ENCODE data around the gene PKNOX2.

The PKNOX2 gene

DNA sequence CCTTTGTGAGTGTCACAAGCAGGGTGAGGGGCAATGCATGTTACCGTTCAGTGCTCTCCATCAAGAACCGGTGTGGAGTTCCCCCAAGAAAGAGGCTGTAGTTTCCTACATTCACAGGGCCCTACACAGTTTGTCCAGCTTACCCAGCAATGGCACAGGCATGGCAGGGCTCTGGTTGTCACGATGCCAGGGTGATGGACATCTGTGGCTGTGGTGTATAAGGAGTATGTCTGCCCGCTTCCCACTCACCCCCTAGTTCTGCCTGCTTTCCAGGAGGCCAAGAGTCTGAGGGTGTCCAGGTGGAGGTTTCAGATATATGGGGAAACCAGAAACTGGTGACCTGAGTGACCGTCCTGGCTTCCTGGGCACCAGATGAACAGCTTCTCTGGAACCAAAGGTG lies 116.1 kb downstream of the PKNOX2 start:
- no peaks in the 10 kb centered on the region for H3F3A ChIP-seq (ENCODE audit: insufficient read depth, low read length)
- H3K9ac ChIP-seq (ENCODE audit: low read length) = no peak overlapping the region
- H3K4me1 ChIP-seq (ENCODE audit: low read length) = no peaks in the 10 kb centered on the region
- no peak for TF ChIP-seq CTCF (IDR thresholded peaks at IDR 0.05; ENCODE audit: low read length)
- no peak for TF ChIP-seq EZH2 (optimal IDR thresholded peaks at IDR 0.05; ENCODE audit: low read depth, low read length)
- no peak for TF ChIP-seq EZH2phosphoT487 (IDR thresholded peaks at IDR 0.05; ENCODE audit: low read length)
- H3K36me3 ChIP-seq (replicated peaks; ENCODE audit: insufficient read depth, low read length) = no peaks in the 10 kb centered on the region
- no peak overlapping the region for H3K4me2 ChIP-seq (ENCODE audit: low read depth, low read length)
- H3K27me3 ChIP-seq (replicated peaks; ENCODE audit: insufficient read depth, low read length) = no peaks in the 10 kb centered on the region
- H3K27ac ChIP-seq (ENCODE audit: low read length) = no peak overlapping the region
- no peak overlapping the region for H3K4me3 ChIP-seq (ENCODE audit: low read length)
- no peak overlapping the region for H2AFZ ChIP-seq (ENCODE audit: low read length)
- no peaks in the 10 kb centered on the region for H3K79me2 ChIP-seq (ENCODE audit: low read length)
- no peak for DNase-seq
- no peaks in the 10 kb centered on the region for H3K9me2 ChIP-seq (replicated peaks; ENCODE audit: insufficient read depth, low read length)
- H4K20me1 ChIP-seq (ENCODE audit: insufficient read depth, low read length) = no peaks in the 10 kb centered on the region
- no peaks in the 10 kb centered on the region for H3K9me3 ChIP-seq (replicated peaks; ENCODE audit: insufficient read depth, low read length)

GRCh38 chr11:125281831-125282595 lies 117.5 kb downstream of the PKNOX2 start:
- H3K4me1 ChIP-seq (ENCODE audit: low read length) = no peaks in the 10 kb centered on the region
- no peak overlapping the region for H3K9ac ChIP-seq (ENCODE audit: low read length)
- no peaks in the 10 kb centered on the region for H3K79me2 ChIP-seq (ENCODE audit: low read length)
- no peak overlapping the region for H3K4me3 ChIP-seq (ENCODE audit: low read length)
- H3K4me2 ChIP-seq (ENCODE audit: low read depth, low read length) = no peak overlapping the region
- no peak overlapping the region for H3K27ac ChIP-seq (ENCODE audit: low read length)
- H3F3A ChIP-seq (ENCODE audit: insufficient read depth, low read length) = no peaks in the 10 kb centered on the region
- no peak for TF ChIP-seq CTCF (IDR thresholded peaks at IDR 0.05; ENCODE audit: low read length)
- no peak for TF ChIP-seq EZH2 (optimal IDR thresholded peaks at IDR 0.05; ENCODE audit: low read depth, low read length)
- no peak overlapping the region for H2AFZ ChIP-seq (ENCODE audit: low read length)
- no peaks in the 10 kb centered on the region for H3K9me3 ChIP-seq (replicated peaks; ENCODE audit: insufficient read depth, low read length)
- H3K36me3 ChIP-seq (replicated peaks; ENCODE audit: insufficient read depth, low read length) = no peaks in the 10 kb centered on the region
- no peaks in the 10 kb centered on the region for H3K27me3 ChIP-seq (replicated peaks; ENCODE audit: insufficient read depth, low read length)
- no peak for DNase-seq
- H3K9me2 ChIP-seq (replicated peaks; ENCODE audit: insufficient read depth, low read length) = no peaks in the 10 kb centered on the region
- no peaks in the 10 kb centered on the region for H4K20me1 ChIP-seq (ENCODE audit: insufficient read depth, low read length)

- Histone ChIP-seq H4K20me1 (ENCODE audit: insufficient read depth, low read length) (no peaks in the 10 kb centered on the region), H3K9ac (ENCODE audit: low read length) (no peak overlapping the region), H3K9me3 (replicated peaks; ENCODE audit: insufficient read depth, low read length) (no peaks in the 10 kb centered on the region), H3K27ac (ENCODE audit: low read length) (no peak overlapping the region), H3K79me2 (ENCODE audit: low read length) (no peaks in the 10 kb centered on the region), H2AFZ (ENCODE audit: low read length) (no peak overlapping the region), H3K9me2 (replicated peaks; ENCODE audit: insufficient read depth, low read length) (no peaks in the 10 kb centered on the region), H3K27me3 (replicated peaks; ENCODE audit: insufficient read depth, low read length) (no peaks in the 10 kb centered on the region), H3K36me3 (replicated peaks; ENCODE audit: insufficient read depth, low read length) (no peaks in the 10 kb centered on the region), H3K4me2 (ENCODE audit: low read depth, low read length) (no peak overlapping the region), H3K4me3 (ENCODE audit: low read length) (no peak overlapping the region), H3K4me1 (ENCODE audit: low read length) (no peaks in the 10 kb centered on the region), H3F3A (ENCODE audit: insufficient read depth, low read length) (no peaks in the 10 kb centered on the region)
- DNase-seq = no peak
- TF ChIP-seq EZH2 (optimal IDR thresholded peaks at IDR 0.05; ENCODE audit: low read depth, low read length) (no peak), CTCF (IDR thresholded peaks at IDR 0.05; ENCODE audit: low read length) (no peak), EZH2phosphoT487 (IDR thresholded peaks at IDR 0.05; ENCODE audit: low read length) (no peak)
Measured at GRCh38 chr11:125282596-125282914, 118.0 kb downstream of the PKNOX2 start.
